ENCODE measurements around the gene CST6.

Gene CST6

GRCh38 chr11:66011785-66012303 is at the start of gene CST6:
Gene CST6, plus strand, starts transcription at chr11:66012008. Its CDS starts 37 bp downstream, at chr11:66012045.
- no peak for DNase-seq (ENCODE audit: low read depth)

DNA sequence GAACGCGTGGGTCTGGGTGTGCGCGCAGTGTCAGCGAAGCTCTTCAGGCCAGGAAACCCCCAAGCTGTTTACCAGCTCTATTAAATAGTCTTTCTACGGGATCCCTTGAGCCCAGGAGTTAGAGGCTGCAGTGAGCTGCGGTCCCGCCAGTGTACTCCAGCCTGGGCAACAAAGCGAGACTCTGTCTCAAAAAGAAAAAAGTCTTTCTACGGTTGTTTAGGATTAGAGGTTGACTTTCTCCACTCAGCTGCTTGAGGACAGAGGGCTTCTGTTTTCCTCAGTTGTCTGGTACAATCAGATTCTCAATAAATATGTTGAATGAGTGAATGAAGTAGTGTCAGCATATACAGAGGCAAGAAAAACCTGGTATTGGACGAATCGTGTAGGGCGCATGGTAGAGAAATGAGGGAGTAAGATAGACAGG is 49.7 kb upstream of the CST6 start:
- DNase-seq (ENCODE audit: low read depth), result no peak

DNA sequence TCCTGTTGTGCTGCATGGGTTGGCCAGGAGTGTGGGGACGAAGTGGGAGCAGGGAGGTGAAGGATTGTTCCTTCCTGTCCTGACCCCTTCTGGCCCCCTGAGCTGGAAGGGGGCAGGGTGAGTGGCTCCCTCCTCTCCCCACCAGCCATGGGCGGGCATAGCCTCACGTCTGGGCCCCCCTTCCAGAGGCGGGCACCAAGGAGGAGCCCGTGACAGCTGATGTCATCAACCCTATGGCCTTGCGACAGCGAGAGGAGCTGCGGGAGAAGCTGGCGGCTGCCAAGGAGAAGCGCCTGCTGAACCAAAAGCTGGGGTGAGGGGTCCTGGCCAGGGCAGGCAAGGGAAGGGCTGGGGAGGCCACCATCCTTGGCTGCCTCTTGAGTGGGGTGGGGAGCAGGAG is 46.9 kb upstream of the CST6 start:
- DNase-seq (ENCODE audit: low read depth), result no peak

GRCh38 chr11:65965986-65966762 is 45.6 kb upstream of the CST6 start:
- no peak for DNase-seq (ENCODE audit: low read depth)

GRCh38 chr11:65967329-65967934 is 44.4 kb upstream of the CST6 start:
- no peak for DNase-seq (ENCODE audit: low read depth)

- DNase-seq (ENCODE audit: low read depth), result no peak
These were observed 43.0 kb upstream of the CST6 start for GRCh38 chr11:65968600-65969482.

- DNase-seq (ENCODE audit: low read depth), result no peak
These were observed 39.7 kb upstream of the CST6 start for GRCh38 chr11:65972116-65972515.

DNA sequence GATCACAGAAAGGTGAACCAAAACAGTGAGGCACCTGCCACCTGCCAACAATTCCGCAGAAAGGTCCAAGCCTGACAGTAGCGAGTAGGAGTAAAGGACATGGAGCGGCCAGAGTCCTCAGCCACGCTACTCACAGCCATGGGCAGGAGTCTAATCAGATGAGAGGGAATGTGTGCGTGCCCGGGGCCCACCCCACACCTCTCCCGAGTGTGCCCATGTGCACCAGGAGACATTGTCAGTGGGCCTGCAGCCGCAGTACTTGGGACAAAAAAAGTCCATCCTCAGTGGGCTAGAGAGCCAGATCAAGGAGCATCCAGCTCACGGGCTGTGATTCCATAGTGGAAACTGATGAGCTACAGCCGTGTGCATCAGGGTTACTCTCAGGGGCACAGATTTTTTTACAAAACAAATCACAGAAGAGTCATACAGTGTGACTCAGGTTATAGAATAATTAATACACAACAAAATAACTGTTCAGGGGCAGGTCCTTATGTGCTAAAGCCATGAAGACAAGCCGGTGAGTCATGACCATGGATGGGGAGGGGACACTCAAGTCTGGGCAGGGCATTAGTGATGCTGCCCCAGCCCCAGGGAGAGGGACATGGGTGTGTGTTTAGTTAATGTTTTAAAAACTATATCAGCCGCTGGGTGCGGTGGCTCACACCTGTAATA is 38.2 kb upstream of the CST6 start:
- no peak for DNase-seq (ENCODE audit: low read depth)

GRCh38 chr11:65975771-65976170 is 36.0 kb upstream of the CST6 start:
- DNase-seq (ENCODE audit: low read depth), result no peak

DNA sequence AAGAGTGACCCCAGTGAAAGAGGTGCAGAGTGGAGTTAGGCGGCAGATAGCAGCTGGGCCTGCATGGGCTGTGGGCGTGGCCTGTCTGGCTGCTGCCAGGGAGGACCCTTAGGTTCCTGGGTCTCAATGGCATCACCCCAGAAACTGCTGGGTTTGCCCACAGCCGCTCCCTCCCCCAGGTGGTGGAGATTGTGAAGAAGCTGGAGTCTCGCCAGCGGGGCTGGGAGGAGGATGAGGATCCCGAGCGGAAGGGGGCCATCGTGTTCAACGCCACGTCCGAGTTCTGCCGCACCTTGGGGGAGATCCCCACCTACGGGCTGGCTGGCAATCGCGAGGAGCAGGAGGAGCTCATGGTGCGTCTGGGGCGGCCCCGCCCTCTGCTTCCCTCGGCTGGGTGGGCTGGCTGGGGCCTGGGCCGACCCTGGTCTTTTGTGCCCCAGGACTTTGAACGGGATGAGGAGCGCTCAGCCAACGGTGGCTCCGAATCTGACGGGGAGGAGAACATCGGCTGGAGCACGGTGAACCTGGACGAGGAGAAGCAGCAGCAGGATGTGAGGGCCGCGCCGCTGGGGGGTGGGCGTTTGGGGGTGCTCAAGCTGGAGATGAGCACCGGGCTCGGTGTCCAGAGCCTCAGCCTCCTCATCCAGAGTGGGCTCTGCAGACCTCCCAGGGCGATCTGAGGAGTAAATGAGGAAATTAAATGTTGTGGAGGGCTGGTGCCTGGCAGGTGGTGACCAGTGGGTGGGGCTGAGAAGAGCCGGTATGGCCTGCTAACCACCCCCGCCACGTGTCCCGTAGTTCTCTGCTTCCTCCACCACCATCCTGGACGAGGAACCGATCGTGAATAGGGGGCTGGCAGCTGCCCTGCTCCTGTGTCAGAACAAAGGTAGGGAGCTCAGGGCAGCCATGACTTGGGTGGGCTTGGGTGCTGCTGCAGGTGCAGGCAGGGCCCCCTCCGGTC is 35.3 kb upstream of the CST6 start:
- DNase-seq (ENCODE audit: low read depth), result no peak

DNA sequence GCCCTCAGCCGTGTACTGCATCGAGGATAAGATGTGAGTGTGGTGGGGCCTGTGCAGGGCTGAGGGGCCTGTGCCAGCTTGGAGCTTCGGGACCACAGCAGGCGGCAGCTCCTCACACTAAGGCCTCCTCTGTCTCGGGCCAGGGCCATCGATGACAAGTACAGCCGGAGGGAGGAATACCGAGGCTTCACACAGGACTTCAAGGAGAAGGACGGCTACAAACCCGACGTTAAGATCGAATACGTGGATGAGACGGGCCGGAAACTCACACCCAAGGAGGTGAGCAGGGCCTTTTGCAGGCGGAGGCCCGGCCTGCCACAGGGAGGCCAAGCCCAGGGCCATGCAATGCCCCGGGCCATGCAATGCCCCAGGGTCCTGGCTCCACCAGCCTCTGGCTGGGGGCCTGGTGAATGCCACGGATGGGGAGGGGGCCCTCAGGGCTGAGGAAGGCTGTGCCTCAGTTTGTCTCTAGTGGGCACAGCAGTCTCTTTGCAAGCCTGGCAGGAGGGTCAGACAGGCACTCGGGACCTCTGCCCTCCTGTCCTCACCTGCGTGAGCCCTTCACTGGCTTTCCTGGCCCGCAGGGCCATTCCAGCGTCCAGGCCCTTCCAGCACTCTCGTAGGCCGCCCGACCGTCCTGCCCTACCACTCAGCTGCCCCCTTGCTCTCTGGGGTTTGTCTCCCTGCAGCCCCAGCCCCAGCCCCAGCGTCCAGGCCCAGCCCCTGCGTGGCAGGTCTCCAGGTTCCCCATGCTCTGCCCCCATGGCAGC is 34.0 kb upstream of the CST6 start:
- DNase-seq (ENCODE audit: low read depth), result no peak

DNA sequence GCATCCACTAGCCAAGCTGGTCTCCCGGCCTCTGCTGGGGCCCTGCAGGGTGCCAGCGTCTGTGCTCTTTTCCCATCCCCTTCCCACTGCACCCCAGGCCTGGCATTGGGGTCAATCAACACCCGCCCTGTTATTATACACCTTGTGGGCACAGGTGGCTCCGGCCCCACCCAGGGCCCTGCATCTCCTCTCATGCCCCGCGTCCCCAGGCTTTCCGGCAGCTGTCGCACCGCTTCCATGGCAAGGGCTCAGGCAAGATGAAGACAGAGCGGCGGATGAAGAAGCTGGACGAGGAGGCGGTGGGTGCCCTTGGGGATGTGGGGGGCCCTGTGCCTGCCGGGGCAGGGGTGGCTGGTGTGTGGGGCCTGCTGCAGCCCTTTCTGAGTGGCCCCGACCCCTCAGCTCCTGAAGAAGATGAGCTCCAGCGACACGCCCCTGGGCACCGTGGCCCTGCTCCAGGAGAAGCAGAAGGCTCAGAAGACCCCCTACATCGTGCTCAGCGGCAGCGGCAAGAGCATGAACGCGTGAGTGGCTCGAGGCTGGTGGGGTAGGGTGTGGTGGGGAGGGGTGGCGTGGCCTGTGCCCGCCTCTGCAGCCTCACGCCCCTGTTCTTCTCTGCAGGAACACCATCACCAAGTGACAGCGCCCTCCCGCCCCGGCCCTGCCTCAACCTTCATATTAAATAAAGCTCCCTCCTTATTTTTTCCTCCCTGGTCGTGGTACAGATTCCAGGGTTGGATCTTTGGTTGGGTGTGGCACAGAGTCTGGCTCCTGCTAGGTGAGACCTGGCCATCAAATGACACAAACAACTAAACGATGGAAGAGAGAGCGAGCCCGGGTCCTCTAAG is 33.2 kb upstream of the CST6 start:
- DNase-seq (ENCODE audit: low read depth), result no peak

- DNase-seq (ENCODE audit: low read depth), result no peak
These were observed 32.5 kb upstream of the CST6 start for GRCh38 chr11:65979261-65979759.

DNA sequence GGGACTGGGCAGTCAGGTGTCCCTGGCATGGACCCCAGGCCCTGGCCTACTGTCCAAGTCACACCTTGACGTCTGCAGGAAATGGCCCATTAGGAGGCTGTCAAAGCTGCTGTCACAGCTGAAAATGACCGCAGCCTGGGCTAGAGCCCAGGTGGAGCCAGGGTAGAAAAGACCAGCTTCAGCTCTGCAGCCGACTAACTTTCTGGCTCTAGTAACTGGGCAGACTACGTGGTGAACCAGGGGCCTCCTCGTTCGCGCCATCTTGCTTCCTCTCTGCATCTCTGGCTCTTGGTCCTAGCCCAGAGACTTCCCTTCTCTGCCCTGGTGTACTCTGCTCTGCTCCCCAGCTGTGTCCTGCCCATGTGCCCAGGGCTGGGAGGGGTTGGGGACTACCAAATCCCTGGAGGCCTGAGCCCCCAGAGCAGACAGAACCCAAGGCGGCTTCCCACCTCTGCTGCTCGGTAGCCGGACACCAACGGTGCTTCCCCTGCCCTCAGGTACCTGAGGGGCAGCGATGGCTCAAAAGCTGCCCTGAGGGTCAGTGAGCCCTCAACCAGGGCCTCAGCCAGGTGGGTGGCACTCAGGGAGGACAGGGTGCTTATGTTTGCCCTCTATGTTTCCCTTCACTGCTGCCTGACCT is 30.6 kb upstream of the CST6 start:
- DNase-seq (ENCODE audit: low read depth), result no peak

DNA sequence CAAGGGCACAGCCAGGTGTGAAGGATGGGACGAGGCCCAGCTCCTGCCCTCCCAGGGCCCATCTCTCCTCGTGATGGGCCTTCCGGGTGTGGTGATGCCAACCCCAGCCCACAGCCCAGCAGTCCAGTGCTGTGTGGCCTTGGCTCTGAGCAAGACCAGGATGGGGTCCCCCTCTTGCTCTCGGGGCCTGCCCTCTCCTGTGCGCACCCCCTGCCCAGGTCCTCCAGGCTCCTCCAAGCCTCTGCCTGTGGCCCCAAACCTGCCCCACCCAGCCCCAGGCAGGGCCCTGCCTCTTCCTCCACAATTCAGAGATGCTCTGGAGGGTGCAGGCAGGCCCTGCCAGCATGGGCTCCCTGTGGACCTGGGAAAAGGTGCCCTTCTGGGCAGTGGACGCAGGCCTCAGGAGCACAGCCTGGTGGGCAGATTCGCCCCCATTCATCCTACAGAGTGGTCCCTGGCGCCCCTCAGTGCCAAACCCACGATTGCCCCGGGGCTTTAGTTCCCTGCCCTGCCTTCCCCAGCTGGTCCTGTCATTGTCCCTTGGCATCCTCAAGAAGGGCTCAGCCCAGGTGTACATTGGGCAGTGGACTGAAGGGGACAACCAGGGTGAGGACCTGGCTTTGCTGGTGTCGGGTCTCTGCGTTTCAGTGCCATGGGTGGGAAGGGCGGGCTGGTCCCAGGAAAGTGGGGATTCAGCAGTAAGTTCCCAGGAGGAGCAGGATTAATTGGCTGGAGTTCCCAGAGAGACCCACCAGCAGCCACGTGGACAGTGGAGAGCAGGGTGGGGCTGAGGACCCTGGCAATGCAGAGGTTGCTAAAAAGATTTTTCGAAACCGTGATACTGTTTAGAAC is 29.6 kb upstream of the CST6 start:
- DNase-seq (ENCODE audit: low read depth), result no peak

DNA sequence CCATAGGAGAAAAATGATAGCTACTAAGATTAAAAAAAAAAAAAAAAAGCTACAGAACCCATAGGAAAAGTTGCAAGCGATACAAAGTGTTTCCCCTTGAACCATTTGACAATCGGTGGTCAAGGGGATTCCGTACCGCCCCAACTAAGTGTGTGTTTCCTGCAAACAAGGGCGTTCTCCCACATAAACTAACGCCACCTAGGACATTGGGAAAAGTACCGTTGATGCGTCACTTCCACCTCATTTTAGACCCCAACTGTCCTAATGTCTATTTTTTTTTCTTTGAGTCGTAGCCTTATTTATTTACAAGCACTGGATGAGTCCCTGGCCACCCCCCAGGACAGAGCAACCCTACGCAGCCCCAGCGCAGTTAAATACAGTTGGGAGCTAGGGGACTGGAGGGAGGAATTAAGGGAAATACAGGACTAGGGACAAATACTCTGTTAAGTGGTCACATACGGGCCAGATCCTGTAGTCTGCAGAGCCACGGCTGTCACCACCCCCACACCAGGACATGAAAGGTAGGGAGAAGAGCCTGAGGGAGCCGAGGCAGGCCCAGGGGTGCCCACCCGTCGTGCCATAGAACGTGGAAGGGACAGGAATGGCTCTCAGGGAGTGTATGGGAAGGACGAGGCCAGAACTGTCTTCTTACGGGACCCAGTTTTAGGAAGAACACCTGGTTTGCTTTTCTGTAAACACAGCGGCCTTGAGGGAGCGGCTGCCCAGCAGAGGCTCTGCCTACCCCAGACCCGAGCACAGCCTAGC is 28.8 kb upstream of the CST6 start:
- no peak for DNase-seq (ENCODE audit: low read depth)

DNA sequence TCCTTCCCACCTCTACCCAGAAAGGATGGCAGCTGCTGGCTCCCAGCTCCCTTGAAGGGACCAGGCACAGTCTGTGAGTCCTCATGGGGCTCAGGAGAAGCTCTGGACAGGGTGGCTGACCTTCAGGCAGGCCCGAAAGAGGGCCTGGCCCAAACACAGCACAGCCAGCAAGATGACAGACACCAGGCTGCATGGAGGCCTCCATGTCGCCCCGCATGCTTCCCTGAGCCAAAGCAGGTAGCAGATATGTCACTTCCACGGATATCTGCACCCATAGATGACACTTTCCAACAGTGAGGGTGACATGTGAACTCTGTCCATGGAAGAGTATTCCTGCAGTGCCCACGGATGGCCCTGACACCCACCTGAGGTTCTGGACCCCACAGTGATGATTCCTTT is 28.2 kb upstream of the CST6 start:
- DNase-seq (ENCODE audit: low read depth), result no peak
